ENCODE data around the gene KIF14. TPM values are rescaled to one million over a fixed set of nuclear protein-coding genes. Genes with fewer than 3 reads are reported as not detected.
A peak's percentile ranks its signal among the peaks of the same experiment; 100 is the strongest.
"Not testable (repeated sequence)": the region's sequence is repeated elsewhere in the genome, so short reads cannot be mapped to it uniquely, and the experiment has no call there.

Gene KIF14
- total RNA-seq, 3 donors from 2014 or later, result 0.60 to 3.0 (median 0.81) TPM

DNA sequence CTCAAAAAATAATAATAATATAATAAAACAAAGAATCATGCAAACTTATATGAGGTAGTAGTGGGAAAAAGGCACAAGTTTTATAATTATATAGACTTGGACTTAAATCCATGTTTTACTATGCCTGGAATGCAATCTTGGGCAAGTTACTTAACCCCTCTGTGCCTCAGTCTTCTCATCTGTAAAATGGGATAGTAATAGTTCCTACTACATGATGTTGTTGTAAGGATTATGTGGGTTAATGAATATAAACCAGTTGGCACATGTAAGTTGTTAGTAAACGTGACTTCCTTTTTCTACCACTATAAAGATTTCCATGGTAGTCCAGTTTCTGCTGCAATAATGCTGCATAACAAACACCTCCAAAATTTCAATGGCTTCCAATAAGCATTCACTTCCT, 10.8 kb upstream of the KIF14 start:
- Histone ChIP-seq H3K4me1 (ENCODE audit: low read depth) (no peaks in the 10 kb centered on the region), H3K36me3 (ENCODE audit: low read depth) (no peaks in the 10 kb centered on the region), H3K4me3 (no peak overlapping the region), H3K9me3 (no peaks in the 10 kb centered on the region)
- intact Hi-C loops (cut with DNase I, micrococcal nuclease), result no loop called here
- no peak for ATAC-seq
- DNase-seq, result no peak
- no peak for TF ChIP-seq CTCF (IDR thresholded peaks at IDR 0.05)

DNA sequence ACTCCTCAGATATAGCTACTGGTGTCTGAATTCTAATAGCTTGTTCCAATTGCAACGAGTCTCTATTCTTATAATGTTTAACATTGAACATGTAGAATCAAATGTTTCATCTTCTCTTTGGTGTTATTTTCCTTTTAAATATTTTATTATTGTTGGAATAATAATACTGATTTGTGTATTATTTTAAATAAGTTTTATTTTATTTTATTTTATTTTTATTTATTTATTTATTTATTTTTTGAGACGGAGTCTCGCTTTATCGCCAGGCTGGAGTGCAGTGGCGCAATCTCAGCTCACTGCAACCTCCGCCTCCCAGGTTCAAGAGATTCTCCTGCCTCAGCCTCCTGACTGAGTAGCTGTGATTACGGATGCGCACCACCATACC, 10.0 kb upstream of the KIF14 start:
- H3K36me3 ChIP-seq (ENCODE audit: low read depth); ATAC-seq; intact Hi-C loops (cut with DNase I, micrococcal nuclease); H3K4me1 ChIP-seq (ENCODE audit: low read depth); DNase-seq; H3K4me3 ChIP-seq; H3K9me3 ChIP-seq: not testable (repeated sequence)

GRCh38 chr1:200629876-200630514, 9.4 kb upstream of the KIF14 start:
- Histone ChIP-seq H3K4me3 (no peak overlapping the region), H3K9me3 (no peaks in the 10 kb centered on the region), H3K36me3 (ENCODE audit: low read depth) (no peaks in the 10 kb centered on the region), H3K4me1 (ENCODE audit: low read depth) (no peaks in the 10 kb centered on the region)
- DNase-seq, result no peak
- TF ChIP-seq CTCF (IDR thresholded peaks at IDR 0.05), result no peak
- ATAC-seq, result no peak
- intact Hi-C loops (cut with DNase I, micrococcal nuclease), result loop anchor here in 1 of 2 donors (10.0 kb wide), 1 partner anchor 175 kb away; no protein-coding TSS in a partner anchor

DNA sequence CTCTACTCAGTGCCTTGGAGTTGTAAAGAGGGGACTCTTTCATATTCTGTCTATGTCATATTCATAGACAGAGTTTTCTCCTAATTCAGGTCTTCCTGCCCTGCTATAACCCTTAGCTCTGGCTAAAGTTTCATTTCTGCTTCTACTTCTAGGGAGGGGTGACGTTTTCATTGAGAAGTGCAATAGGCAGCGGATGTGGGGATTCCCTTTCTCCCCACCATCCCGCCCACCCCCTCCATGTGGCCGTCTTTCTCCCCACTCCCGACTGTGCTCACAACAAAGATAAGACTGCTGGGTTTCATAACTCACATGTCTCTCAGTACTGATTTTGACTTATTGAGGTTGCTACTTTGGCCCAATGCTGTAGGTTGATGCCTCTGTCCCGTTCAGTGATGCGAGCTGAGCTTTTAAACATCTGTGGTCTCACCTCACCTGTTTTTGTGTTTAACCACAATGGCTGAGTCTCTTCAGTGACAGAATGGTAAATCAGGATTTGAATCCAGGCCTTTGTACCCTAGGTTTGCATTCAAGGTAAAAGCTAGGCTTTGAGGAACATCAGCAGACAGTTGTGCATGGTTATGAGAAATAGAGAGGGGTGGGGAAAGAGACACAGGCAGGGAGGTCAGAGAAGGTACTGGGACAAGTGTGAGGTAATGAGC, 7.8 kb upstream of the KIF14 start:
- ATAC-seq (peak; percentile 65), DNase-seq (peak in 1 of 3 donors; percentile 26)
- Histone ChIP-seq H3K9me3 (no peaks in the 10 kb centered on the region), H3K4me1 (ENCODE audit: low read depth) (no peaks in the 10 kb centered on the region), H3K4me3 (no peak overlapping the region), H3K36me3 (ENCODE audit: low read depth) (no peaks in the 10 kb centered on the region)
- intact Hi-C loops (cut with DNase I, micrococcal nuclease), result loop anchor here in 1 of 2 donors (10.0 kb wide), 1 partner anchor 176 kb away; no protein-coding TSS in a partner anchor
- no peak for TF ChIP-seq CTCF (IDR thresholded peaks at IDR 0.05)

DNA sequence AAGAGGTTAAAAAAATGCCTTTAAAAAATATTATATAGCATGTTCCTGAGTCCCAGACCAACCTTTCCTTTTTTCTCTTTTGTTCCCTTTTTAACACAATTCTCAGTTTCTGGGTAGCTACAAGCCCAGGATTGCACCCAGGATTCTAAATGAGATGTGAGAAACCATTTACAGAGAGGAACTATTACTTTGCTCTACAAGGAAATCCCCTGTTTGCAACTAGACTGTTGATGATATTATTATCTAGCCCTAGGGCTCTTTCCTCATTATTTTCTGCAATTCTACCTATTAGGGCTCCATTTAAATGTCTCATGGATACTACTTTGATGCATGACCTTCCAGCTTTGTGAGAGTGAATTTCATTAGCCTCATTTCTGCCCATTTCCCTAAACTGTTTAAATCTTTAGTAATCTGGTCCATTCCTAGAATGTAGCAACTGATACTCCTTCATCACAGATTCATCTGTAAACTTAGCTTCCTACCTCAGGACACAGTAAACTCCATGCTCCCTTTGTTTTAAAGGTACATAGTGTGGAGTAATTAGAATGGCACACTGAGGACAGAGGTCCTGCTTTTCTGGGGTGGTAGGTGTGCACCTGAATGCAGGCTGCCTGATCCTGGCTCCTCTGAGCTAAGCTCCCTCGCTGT, 7.1 kb upstream of the KIF14 start:
- ATAC-seq (no peak), DNase-seq (no peak)
- TF ChIP-seq CTCF (IDR thresholded peaks at IDR 0.05), result no peak
- H3K4me1 ChIP-seq (ENCODE audit: low read depth), result no peaks in the 10 kb centered on the region
- H3K9me3 ChIP-seq, result no peaks in the 10 kb centered on the region
- intact Hi-C loops (cut with DNase I, micrococcal nuclease), result loop anchor here in 1 of 2 donors (10.0 kb wide), 1 partner anchor 177 kb away; no protein-coding TSS in a partner anchor
- no peaks in the 10 kb centered on the region for H3K36me3 ChIP-seq (ENCODE audit: low read depth)
- H3K4me3 ChIP-seq, result no peak overlapping the region
